GM23248 (cell line): ENCODE results near the gene ZNF124.
"Not testable (repeated sequence)": the region's sequence is repeated elsewhere in the genome, so short reads cannot be mapped to it uniquely, and the experiment has no call there.

Experiments
- EZH2 ChIP-seq: fragments of 200-600 bp; sonication (generic); IDR thresholded peaks from 2 replicates; pipeline ENCODE4 v1.6.1; 2018; ENCODE audit warnings: antibody characterized with exemption, mild to moderate bottlenecking; ENCODE audit not compliant: insufficient read depth, poor library complexity, severe bottlenecking
- EZH2phosphoT487 ChIP-seq: fragments of 200-600 bp; sonication (generic); IDR thresholded peaks from 2 replicates; pipeline ENCODE4 v1.6.1; 2018; ENCODE audit warnings: antibody characterized with exemption, moderate library complexity, mild to moderate bottlenecking, low read depth; ENCODE audit not compliant: insufficient read depth

GRCh38 chr1:247126166-247126565, 45.7 kb downstream of the ZNF124 start:
- TF ChIP-seq EZH2phosphoT487, EZH2: not testable (repeated sequence)
